Heart left ventricle (tissue), 16 donors: ENCODE results near the gene SEPSECS. TPM values are rescaled to one million over a fixed set of nuclear protein-coding genes. Genes with fewer than 3 reads are reported as not detected.

Experiments
- ATAC-seq, 4 donors: fragments of 200-7000 bp; cut with Tn5 transposase; one replicate each; pipeline ENCODE4 v1.9.1; 2020 to 2022; ENCODE audit warnings: moderate library complexity in 4 of 4, mild to moderate bottlenecking in 3 of 4, moderate number of reproducible peaks in 1 of 4
- DNase-seq, 5 donors: peaks; one replicate each; pipeline ENCODE4 v3.0.0-alpha.2; 2020
- H3K27ac ChIP-seq, 12 donors: fragments of 200-600 bp; sonication (generic) in 4 of 12; one replicate each; pipeline versions ENCODE4 v1.5.0 to v1.8.0; 2016 to 2022; ENCODE audit warnings: mild to moderate bottlenecking in 2 of 12
- H3K27me3 ChIP-seq, 9 donors: fragments of 200-600 bp; sonication (generic) in 2 of 9; one replicate each; pipeline versions ENCODE4 v1.5.1 to v1.8.0; 2016 to 2022; ENCODE audit warnings: mild to moderate bottlenecking in 3 of 9
- H3K36me3 ChIP-seq, 9 donors: fragments of 200-600 bp; sonication (generic) in 2 of 9; one replicate each; pipeline versions ENCODE4 v1.5.0 to v1.8.0; 2018 to 2022; ENCODE audit warnings: mild to moderate bottlenecking in 2 of 9
- H3K4me1 ChIP-seq, 12 donors: fragments of 200-600 bp; sonication (generic) in 4 of 12; one replicate each; pipeline versions ENCODE4 v1.5.0 to v1.8.0; 2016 to 2022; ENCODE audit warnings: mild to moderate bottlenecking in 3 of 12
- H3K4me3 ChIP-seq, 12 donors: fragments of 200-600 bp; sonication (generic) in 4 of 12; one replicate each; pipeline versions ENCODE4 v1.5.0 to v1.8.0; 2017 to 2022; ENCODE audit warnings: mild to moderate bottlenecking in 9 of 12, moderate library complexity in 4 of 12
- H3K9me3 ChIP-seq, 12 donors: fragments of 200-600 bp; sonication (generic) in 4 of 12; one replicate each; pipeline versions ENCODE4 v1.5.0 to v1.8.0; 2016 to 2022; ENCODE audit warnings: mild to moderate bottlenecking in 1 of 12
- POLR2A ChIP-seq, 2 donors: fragments of 450-650 bp; IDR thresholded peaks; one replicate each; pipeline ENCODE4 v1.6.1; 2017; ENCODE audit warnings: antibody characterized with exemption in 2 of 2, mild to moderate bottlenecking in 2 of 2, moderate library complexity in 2 of 2
- WGBS, 4 donors: extraction: QIAGEN DNeasy Blood & Tissue Kit in 2 of 4; methylation state at CpG; one replicate each; pipeline versions ENCODE4 v1.1.5 to v1.1.7; 2013 to 2018; 5-methylcytosine and 5-hydroxymethylcytosine counted together
- intact Hi-C, 10 donors: fragments of 100-400 bp; cut with DNase I; formaldehyde crosslinking; loops; one replicate each; pipeline versions ENCODE4 v1.11.1 to v1.14.2; 2022
- long read RNA-seq, 3 donors: library from polyadenylated mRNA; unstranded; transcript quantifications; one replicate each; pipeline ENCODE4 v2.0.0, GENCODE V29; 2020 to 2021
- polyA plus RNA-seq, 2 donors: library from polyadenylated mRNA; stranded (reverse); fragments of 200-250 nt; gene quantifications; one replicate each; pipeline ENCODE4 v1.2.3, GENCODE V29; 2013
- total RNA-seq, 9 donors: library from RNA; depleted of rRNA in 2 of 9; stranded (reverse); fragments of >200 nt in 2 of 9; fragmentation: NEBNext Ultra II Directional in 3 of 9; extraction: Animal tissue kit (Norgen Biotek cat#: 25700) in 3 of 9; gene quantifications; one replicate each; pipeline versions ENCODE4 v1.1.0 to v1.2.4, GENCODE V29; 2016 to 2023
- TF ChIP-seq, protein P1 (sequence below), 12 donors: fragments of 200-600 bp; sonication (generic) in 4 of 12; IDR thresholded peaks; one replicate each; pipeline versions ENCODE4 v1.5.0 to v1.8.0; 2018 to 2022; ENCODE audit warnings: antibody characterized with exemption in 12 of 12, mild to moderate bottlenecking in 5 of 12
- donor health status: ischemic (EF 13 %, LVEDD 7.1; RV severe dilation, severe dysfunction).
- donor health status: healthy with polysubstance abuse.
- donor health status: DM: no; HTN: yes; CAD: no.
- donor health status: DM: no; HTN: no; CAD: no.
- donor health status: ischemic (EF 25% LVEDD 6.9; RV normal size, moderate dysfunction).
- donor health status: ischemic (EF 25% LVEDD 5.7; RV mildly dilated, moderate dysfunction).
- donor health status: healthy.
- donor health status: DM: yes; HTN: yes; CAD: no.
- donor health status: ischemic (EF 35%, LVEDD 5.7; RV mildly dilated, moderate dysfunction).
- donor health status: nonischemic (EF 11% LVEDD 7.7; RV severe dilation, severe dysfunction).
- donor health status: DM: yes; HTN: yes; CAD: no.
- donor health status: PGD.
- donor health status: ischemic (EF 29% LVEDD 5.4; RV normal size, mild dysfunction).
- donor health status: nonischemic (EF 23%, LVEDD 6.1; RV moderate dilation, normal function).

SEPSECS gene
- total RNA-seq (1 to 10 TPM; 3.2 to 7.6 (median 6.2) TPM), polyA plus RNA-seq (1 to 10 TPM; 2.0 to 2.6 TPM)
- long read RNA-seq, donor 1, full-length matches to known transcripts, result 5 of 10 reads
- long read RNA-seq, donor 1, partial matches to known transcripts, result 2 of 10 reads
- long read RNA-seq, donor 1, other reads (novel, unspliced or antisense), result 3 of 10 reads
- long read RNA-seq, donor 2, full-length matches to known transcripts, result 5 of 10 reads
- long read RNA-seq, donor 2, partial matches to known transcripts, result 4 of 10 reads
- long read RNA-seq, donor 2, other reads (novel, unspliced or antisense), result 1 of 10 reads
- long read RNA-seq, donor 3, full-length matches to known transcripts, result 5 of 5 reads
- long read RNA-seq, donor 3, partial matches to known transcripts, result 0 of 5 reads
- long read RNA-seq, donor 3, other reads (novel, unspliced or antisense), result 0 of 5 reads

DNA sequence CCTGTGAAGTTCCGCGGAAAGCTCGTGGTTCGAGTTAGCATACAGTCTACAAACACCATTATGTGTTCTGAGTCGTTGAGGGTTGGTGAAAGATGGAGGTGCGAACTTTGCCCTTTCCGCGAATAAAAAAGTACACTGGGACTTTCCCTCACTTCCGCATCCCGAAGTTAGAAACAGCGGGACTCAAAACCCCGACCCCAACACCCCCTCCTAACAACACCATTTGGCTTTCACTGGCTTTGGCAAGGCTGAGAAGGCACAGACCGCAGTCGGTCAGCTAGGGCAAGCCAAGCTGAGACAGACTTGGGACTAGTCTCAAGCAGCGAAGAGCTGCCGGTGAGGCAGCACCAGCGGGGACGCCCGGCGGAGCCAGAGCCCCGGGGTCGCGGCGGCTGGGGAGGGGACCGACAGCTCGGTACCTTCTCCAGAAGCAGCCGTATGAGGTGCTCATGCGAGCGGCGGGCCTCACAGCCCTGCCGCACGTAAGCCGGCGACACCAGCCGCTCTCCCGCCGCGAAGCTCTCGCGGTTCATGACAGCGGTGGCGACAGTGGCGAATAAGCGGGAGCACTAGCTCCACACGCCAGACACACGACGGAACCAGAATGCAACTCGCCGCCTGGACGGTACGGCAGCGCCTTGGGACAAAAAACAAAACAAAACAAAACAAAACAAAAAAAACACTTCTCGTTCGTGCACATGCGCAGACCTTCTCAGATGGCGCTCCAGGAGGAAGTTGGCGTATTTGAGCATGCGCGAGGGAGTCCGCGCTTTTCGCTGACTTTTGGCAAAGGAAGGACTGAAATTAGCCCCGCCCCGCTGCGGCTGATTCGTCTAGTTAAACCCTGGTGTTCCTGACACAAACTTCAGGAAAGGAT lies at the start of gene SEPSECS:
Gene SEPSECS, minus strand, starts transcription at position 613 of the 877 bp plus-strand sequence. Its CDS starts 80 bp downstream, at position 533.
- H3K4me1 ChIP-seq, result peaks cover 0 to 37% (median 15%) of the 10 kb centered on the region in 12 donors
- TF ChIP-seq, protein P1, sequence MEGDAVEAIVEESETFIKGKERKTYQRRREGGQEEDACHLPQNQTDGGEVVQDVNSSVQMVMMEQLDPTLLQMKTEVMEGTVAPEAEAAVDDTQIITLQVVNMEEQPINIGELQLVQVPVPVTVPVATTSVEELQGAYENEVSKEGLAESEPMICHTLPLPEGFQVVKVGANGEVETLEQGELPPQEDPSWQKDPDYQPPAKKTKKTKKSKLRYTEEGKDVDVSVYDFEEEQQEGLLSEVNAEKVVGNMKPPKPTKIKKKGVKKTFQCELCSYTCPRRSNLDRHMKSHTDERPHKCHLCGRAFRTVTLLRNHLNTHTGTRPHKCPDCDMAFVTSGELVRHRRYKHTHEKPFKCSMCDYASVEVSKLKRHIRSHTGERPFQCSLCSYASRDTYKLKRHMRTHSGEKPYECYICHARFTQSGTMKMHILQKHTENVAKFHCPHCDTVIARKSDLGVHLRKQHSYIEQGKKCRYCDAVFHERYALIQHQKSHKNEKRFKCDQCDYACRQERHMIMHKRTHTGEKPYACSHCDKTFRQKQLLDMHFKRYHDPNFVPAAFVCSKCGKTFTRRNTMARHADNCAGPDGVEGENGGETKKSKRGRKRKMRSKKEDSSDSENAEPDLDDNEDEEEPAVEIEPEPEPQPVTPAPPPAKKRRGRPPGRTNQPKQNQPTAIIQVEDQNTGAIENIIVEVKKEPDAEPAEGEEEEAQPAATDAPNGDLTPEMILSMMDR (IDR thresholded peaks at IDR 0.05), result peak in 1 of 12 donors; percentile 23
- no peak for TF ChIP-seq POLR2A (IDR thresholded peaks at IDR 0.05)
- 1 to 2% (median 1%) methylated on average over 44 to 66 of the region's 66 CpGs for WGBS, 4 donors

DNA sequence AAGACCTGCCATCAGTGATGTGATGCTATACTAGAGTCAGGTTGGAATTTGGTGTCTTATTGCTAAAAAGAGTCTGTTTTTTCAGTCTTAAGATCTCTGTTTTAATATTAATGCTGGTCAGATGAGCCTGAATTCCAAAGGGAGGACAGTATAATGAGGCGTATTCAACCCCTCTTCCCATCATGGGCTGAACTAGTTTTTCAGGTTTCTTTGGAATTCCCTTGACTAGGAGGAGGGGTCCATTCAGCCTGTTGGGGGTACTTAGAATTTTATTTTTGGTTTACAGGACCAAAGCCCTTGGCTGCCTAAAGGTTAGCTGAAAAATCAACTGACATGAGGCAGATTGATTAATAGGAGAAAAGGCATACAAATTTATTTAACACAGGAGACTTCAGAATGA lies 49.5 kb upstream of the SEPSECS start:
- ATAC-seq (no peak), DNase-seq (no peak)
- H3K27ac ChIP-seq, result no peak overlapping the region
- H3K27me3 ChIP-seq, result no peaks in the 10 kb centered on the region
- H3K4me1 ChIP-seq, result no peaks in the 10 kb centered on the region
- no peak overlapping the region for H3K4me3 ChIP-seq
- WGBS, 4 donors, result 76 to 93% (median 88%) methylated on average over 1 of the region's 1 CpG
- H3K36me3 ChIP-seq, result no peaks in the 10 kb centered on the region
- H3K9me3 ChIP-seq, result peaks cover 0 to 17% (median 2%) of the 10 kb centered on the region in 12 donors
- TF ChIP-seq, protein P1 (IDR thresholded peaks at IDR 0.05), result no peak
- no peak for TF ChIP-seq POLR2A (IDR thresholded peaks at IDR 0.05)
- intact Hi-C loops, result no loop called here

More for the DNA sequence above, at the start of gene SEPSECS:
- intact Hi-C loops, result loop anchor here in 6 of 10 donors (1.0 to 10.0 kb wide), 10 partner anchors 72 to 245 kb away; partner anchors contain the start of genes PI4K2B (in 6 of the 6), ZCCHC4 (in 3 of the 6), ANAPC4 (in 1 of the 6) and CCDC149 (in 1 of the 6)
- no peaks in the 10 kb centered on the region for H3K27me3 ChIP-seq
- DNase-seq, result peak; percentile 98 to 99 (median 98)
- peak within 1 kb of the TSS; percentile 83 to 98 (median 92) for H3K27ac ChIP-seq
- peak; percentile 91 to 96 (median 93) for ATAC-seq
- peaks cover 0 to 25% (median 12%) of the 10 kb centered on the region in 9 donors for H3K36me3 ChIP-seq
- peak within 1 kb of the TSS; percentile 59 to 96 (median 82) for H3K4me3 ChIP-seq
- H3K9me3 ChIP-seq, result no peaks in the 10 kb centered on the region

DNA sequence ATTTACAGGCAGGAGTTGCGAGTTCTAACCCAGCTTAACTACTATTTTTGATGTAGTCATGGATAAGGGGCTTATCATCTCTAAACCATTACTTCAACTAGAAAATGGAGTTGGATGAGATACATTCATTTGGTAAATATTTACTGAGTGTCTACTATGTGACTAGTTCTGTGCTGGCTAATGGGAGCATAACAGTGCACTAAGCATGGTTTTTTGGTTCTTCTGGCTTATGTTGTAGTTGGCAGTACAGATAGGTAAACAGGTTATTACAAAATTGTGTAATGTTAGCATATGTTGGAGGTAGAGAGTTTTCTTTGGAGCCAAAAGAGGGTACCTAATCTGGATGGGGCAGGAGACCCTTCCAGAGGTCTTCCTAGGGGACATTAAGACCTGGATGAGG lies 47.7 kb upstream of the SEPSECS start:
- intact Hi-C loops, result no loop called here
- no peak overlapping the region for H3K27ac ChIP-seq
- TF ChIP-seq, protein P1 (IDR thresholded peaks at IDR 0.05), result no peak
- no peak for TF ChIP-seq POLR2A (IDR thresholded peaks at IDR 0.05)
- H3K36me3 ChIP-seq, result no peaks in the 10 kb centered on the region
- no peaks in the 10 kb centered on the region for H3K27me3 ChIP-seq
- no peak overlapping the region for H3K4me3 ChIP-seq
- DNase-seq, result no peak
- H3K9me3 ChIP-seq, result peaks cover 0 to 15% (median 2%) of the 10 kb centered on the region in 12 donors
- 92 to 97% (median 94%) methylated on average over 1 of the region's 1 CpG for WGBS, 4 donors
- no peak for ATAC-seq
- no peaks in the 10 kb centered on the region for H3K4me1 ChIP-seq
